Left ventricle myocardium inferior (tissue), 1 donor: ENCODE data around the gene VPS16. TPM values are rescaled to one million over a fixed set of nuclear protein-coding genes. Genes with fewer than 3 reads are reported as not detected.

Experiments
- DNase-seq: peaks from one replicate; pipeline ENCODE4 v3.0.0-alpha.2; 2020
- H3K27ac ChIP-seq: fragments of 200-600 bp; replicated peaks from 2 replicates; pipeline ENCODE4 v1.8.0; 2021
- H3K27me3 ChIP-seq: fragments of 200-600 bp; 2 replicates; pipeline ENCODE4 v1.8.0; 2021; ENCODE audit warnings: low read depth
- H3K36me3 ChIP-seq: fragments of 200-600 bp; 2 replicates; pipeline ENCODE4 v1.8.0; 2021
- H3K4me1 ChIP-seq: fragments of 200-600 bp; 2 replicates; pipeline ENCODE4 v1.8.0; 2021
- H3K4me3 ChIP-seq: fragments of 200-600 bp; 2 replicates; pipeline ENCODE4 v1.8.0; 2021; ENCODE audit warnings: mild to moderate bottlenecking, moderate library complexity
- H3K9me3 ChIP-seq: fragments of 200-600 bp; replicated peaks from 2 replicates; pipeline ENCODE4 v1.8.0; 2021
- intact Hi-C: fragments of 100-400 bp; cut with micrococcal nuclease; formaldehyde crosslinking; loops from one replicate; pipeline ENCODE4 v1.11.0; 2022
- total RNA-seq: library from RNA; stranded (reverse); fragmentation: NEBNext Ultra II Directional; extraction: Animal tissue kit (Norgen Biotek cat#: 25700); gene quantifications from one replicate; pipeline ENCODE4 v1.2.1, GENCODE V29; 2021
- TF ChIP-seq, protein P1 (sequence below): fragments of 200-600 bp; IDR thresholded peaks from 2 replicates; pipeline ENCODE4 v1.8.0; 2021; ENCODE audit warnings: antibody characterized with exemption, mild to moderate bottlenecking, borderline replicate concordance
- donor health status: DM: no; HTN: yes; CAD: no; lungs with severe emphysema.

VPS16 gene
- total RNA-seq, 1 donor from 2014 or later, result 15.7 TPM

DNA sequence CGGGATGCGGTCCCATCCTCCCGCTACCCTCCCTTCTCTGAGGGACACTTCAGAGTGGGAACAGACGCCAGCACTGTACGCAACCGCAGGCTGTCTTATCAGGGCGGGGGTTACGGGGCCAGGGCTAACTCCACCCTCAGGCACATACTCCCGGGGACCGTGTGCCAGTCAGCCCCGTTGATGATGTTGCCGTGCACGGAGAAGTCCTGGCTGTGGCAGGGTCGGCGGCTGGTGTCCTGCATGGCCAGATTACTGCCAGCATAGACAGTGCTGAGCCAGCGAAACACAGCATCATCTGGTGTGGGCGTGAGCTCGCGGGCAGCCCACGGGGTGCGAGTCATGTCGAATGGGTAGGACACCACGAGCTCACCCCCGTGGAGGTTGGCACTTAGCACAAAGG lies 45.1 kb upstream of the VPS16 start:
- intact Hi-C loops, result no loop called here

DNA sequence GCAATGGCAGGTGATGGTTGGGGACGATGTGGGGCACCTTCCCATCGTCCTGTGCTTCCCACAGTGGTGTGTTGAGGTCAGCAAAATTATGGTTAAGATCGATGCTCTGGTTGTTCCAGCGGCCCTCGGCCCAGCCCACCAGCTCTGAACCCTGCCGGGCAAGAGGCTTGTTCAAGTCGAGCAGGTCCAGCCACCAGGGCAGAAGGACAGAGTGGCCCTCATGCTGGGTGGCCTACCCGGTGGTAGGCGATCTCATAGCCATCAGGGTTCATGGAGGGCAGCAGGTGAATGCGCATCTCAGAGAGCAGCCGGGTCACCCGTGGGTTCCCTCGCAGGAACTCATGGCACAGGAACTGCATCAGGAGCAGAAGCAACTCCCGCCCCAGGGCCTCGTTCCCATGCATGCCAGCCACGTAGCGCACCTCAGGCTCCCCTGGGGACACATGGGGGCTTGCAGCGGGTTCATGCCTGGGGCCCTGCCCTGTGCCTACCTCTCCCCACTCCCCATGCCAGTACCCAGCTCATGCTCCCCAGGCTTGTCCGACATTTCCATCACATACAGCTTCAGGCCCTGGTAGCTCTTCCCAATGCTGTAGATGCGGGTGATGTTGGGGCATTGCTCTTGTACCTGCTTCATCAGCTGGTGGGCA lies 44.4 kb upstream of the VPS16 start:
- peaks cover 100% of the 10 kb centered on the region for H3K27me3 ChIP-seq
- intact Hi-C loops, result no loop called here
- no peaks in the 10 kb centered on the region for H3K9me3 ChIP-seq

More for the DNA sequence above, 45.1 kb upstream of the VPS16 start:
- DNase-seq, result no peak
- Histone ChIP-seq H3K9me3 (no peaks in the 10 kb centered on the region), H3K36me3 (no peaks in the 10 kb centered on the region), H3K27me3 (peaks cover 99% of the 10 kb centered on the region), H3K27ac (no peak overlapping the region), H3K4me3 (no peak overlapping the region), H3K4me1 (peaks cover 12% of the 10 kb centered on the region)
- TF ChIP-seq, protein P1, sequence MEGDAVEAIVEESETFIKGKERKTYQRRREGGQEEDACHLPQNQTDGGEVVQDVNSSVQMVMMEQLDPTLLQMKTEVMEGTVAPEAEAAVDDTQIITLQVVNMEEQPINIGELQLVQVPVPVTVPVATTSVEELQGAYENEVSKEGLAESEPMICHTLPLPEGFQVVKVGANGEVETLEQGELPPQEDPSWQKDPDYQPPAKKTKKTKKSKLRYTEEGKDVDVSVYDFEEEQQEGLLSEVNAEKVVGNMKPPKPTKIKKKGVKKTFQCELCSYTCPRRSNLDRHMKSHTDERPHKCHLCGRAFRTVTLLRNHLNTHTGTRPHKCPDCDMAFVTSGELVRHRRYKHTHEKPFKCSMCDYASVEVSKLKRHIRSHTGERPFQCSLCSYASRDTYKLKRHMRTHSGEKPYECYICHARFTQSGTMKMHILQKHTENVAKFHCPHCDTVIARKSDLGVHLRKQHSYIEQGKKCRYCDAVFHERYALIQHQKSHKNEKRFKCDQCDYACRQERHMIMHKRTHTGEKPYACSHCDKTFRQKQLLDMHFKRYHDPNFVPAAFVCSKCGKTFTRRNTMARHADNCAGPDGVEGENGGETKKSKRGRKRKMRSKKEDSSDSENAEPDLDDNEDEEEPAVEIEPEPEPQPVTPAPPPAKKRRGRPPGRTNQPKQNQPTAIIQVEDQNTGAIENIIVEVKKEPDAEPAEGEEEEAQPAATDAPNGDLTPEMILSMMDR, result no peak

DNA sequence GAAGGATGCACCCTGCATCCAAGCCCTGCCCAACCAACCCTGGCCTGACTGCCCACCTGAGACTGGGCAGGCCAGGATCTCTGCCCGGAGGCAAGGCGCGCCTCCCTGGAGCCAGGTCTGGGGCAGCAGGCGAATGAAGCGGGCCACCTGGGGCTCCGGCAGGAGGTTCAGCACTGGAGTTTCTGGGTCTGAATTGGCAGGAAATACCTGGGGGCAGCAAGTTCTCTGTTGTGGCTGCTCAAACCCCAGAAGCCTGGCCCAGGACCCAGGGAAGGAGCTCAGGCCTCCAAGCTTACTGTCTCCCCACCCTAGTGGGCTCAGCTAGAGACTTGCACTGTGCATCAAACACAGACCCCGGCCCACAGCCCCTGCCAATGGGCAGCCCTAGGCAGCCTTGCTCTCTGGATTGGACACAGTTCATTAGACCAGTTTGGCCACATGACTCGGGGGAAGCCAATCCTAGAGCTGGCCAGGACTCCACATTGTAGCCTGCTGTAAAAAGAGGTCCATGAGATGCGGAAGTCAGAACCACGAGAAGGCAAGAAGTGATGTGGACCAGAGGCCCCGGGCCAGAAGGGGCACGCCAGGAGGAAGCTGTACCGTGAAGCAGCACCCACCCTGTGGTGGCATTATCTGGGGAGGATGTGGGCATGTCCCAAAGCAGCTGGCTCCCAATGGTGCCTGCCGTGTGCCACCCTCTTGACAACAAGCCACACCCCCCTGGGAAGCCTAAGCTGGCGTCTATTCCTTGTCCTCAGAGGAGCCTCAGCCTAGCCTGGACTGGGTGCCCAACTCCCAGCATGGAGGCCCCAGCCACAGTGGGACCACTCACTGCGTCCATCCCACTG lies 43.2 kb upstream of the VPS16 start:
- intact Hi-C loops, result no loop called here
- TF ChIP-seq, protein P1, result no peak
- Histone ChIP-seq H3K27me3 (peaks cover 100% of the 10 kb centered on the region), H3K36me3 (no peaks in the 10 kb centered on the region), H3K4me3 (no peak overlapping the region), H3K4me1 (peaks cover 20% of the 10 kb centered on the region), H3K9me3 (no peaks in the 10 kb centered on the region), H3K27ac (no peak overlapping the region)
- no peak for DNase-seq

More for the DNA sequence above, 44.4 kb upstream of the VPS16 start:
- DNase-seq, result no peak
- Histone ChIP-seq H3K27ac (no peak overlapping the region), H3K36me3 (no peaks in the 10 kb centered on the region), H3K4me3 (no peak overlapping the region), H3K4me1 (peaks cover 19% of the 10 kb centered on the region)
- TF ChIP-seq, protein P1, result no peak

DNA sequence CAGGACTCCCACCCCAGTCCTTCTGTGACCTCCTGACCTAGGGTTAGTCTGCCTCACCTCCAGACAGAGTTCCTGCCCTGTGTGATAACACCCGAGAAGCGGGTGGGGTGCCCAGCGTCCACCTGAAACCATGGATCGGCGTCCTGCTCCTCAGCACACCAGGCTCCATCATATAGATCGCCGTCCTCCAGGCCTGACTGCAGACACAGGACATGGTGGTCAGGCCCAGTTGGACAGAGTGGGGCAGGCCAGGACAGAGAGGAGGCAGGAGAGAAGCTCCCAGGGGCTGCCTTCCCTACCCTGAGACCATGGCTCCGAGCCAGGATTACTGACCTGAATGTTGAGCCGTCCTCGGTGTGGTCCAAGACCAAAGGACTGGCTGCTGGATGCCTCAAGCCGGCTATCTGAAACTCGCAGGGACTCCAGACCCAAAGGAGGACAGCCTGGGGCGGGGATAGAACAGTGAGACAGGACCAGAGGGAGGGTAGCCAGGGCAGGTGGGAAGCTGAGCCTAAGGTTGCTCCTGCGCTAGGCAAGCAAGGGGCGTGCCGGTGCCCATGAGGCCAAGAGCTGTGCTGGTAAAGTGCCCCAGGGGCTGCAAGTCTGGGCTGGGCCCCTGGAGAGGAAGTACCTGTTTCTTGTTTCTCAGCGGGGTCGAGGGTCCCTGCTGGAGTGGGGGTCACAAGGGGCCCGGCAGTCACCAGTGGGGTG lies 42.3 kb upstream of the VPS16 start:
- H3K4me3 ChIP-seq, result no peak overlapping the region
- peaks cover 100% of the 10 kb centered on the region for H3K27me3 ChIP-seq

DNA sequence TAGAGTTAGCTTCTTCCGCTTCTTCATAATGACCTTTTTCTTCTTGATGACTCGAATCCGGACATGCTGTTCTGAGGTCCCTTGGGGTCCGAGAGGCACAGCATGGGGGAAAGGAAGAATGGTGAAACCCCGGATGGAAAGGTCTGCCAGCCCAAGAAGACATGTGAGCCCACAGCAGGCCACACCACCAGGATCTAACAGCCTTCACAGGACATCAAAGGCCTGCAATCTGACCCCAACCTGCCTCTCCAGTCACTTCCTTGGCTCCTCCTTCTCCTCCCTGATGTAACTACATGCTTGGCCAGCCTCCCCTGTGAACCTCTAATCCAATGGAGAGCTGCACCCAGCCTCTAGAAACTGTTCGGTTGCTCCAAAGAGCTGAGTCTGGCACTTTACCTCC lies 41.7 kb upstream of the VPS16 start:
- no peak for DNase-seq
- no peaks in the 10 kb centered on the region for H3K36me3 ChIP-seq
- H3K9me3 ChIP-seq, result no peaks in the 10 kb centered on the region
- intact Hi-C loops, result no loop called here
- no peak overlapping the region for H3K4me3 ChIP-seq
- H3K4me1 ChIP-seq, result peaks cover 20% of the 10 kb centered on the region
- H3K27ac ChIP-seq, result no peak overlapping the region
- TF ChIP-seq, protein P1, result no peak
- H3K27me3 ChIP-seq, result peaks cover 100% of the 10 kb centered on the region

More for the DNA sequence above, 42.3 kb upstream of the VPS16 start:
- peaks cover 20% of the 10 kb centered on the region for H3K4me1 ChIP-seq
- TF ChIP-seq, protein P1, result no peak
- no peak for DNase-seq
- H3K27ac ChIP-seq, result no peak overlapping the region
- intact Hi-C loops, result no loop called here
- H3K9me3 ChIP-seq, result no peaks in the 10 kb centered on the region
- H3K36me3 ChIP-seq, result no peaks in the 10 kb centered on the region
